ENCODE data around the gene SSTR4. TPM values are rescaled to one million over a fixed set of nuclear protein-coding genes. Genes with fewer than 3 reads are reported as not detected.

Gene SSTR4
- total and polyA plus RNA-seq, 2 donors: not detected

GRCh38 chr20:23078351-23079015 is 43.4 kb downstream of the SSTR4 start:
- Histone ChIP-seq H3K9me3 (ENCODE audit: control insufficient read depth in 2 of 2, insufficient read depth in 1 of 2, low read length in 1 of 2) (peaks cover 0 to 1% of the 10 kb centered on the region in 2 donors), H3K27ac (ENCODE audit: low read depth in 1 of 2, low read length in 1 of 2) (no peak overlapping the region), H3K36me3 (ENCODE audit: control insufficient read depth in 2 of 2, insufficient read depth in 2 of 2, low read length in 1 of 2) (peaks cover 0 to 4% of the 10 kb centered on the region in 2 donors), H3K4me1 (ENCODE audit: control insufficient read depth in 2 of 2, insufficient read depth in 2 of 2, low read length in 2 of 2) (peaks cover 0 to 23% of the 10 kb centered on the region in 2 donors), H3K4me3 (ENCODE audit: low read length in 2 of 2) (no peak overlapping the region), H3K27me3 (ENCODE audit: control insufficient read depth in 2 of 2, insufficient read depth in 1 of 2, low read length in 1 of 2) (no peaks in the 10 kb centered on the region)
- no peak for DNase-seq (ENCODE audit: low read depth in 6 of 9, low spot score in 9 of 9)
- 95% methylated on average over 5 of the region's 5 CpGs for WGBS

- H3K27ac ChIP-seq (ENCODE audit: low read depth in 1 of 2, low read length in 1 of 2): no peak overlapping the region
- peaks cover 0 to 4% of the 10 kb centered on the region in 2 donors for H3K36me3 ChIP-seq (ENCODE audit: control insufficient read depth in 2 of 2, insufficient read depth in 2 of 2, low read length in 1 of 2)
- H3K27me3 ChIP-seq (ENCODE audit: control insufficient read depth in 2 of 2, insufficient read depth in 1 of 2, low read length in 1 of 2): no peaks in the 10 kb centered on the region
- no peak for DNase-seq (ENCODE audit: low read depth in 6 of 9, low spot score in 9 of 9)
- peaks cover 0 to 28% of the 10 kb centered on the region in 2 donors for H3K4me1 ChIP-seq (ENCODE audit: control insufficient read depth in 2 of 2, insufficient read depth in 2 of 2, low read length in 2 of 2)
- H3K4me3 ChIP-seq (ENCODE audit: low read length in 2 of 2): no peak overlapping the region
- H3K9me3 ChIP-seq (ENCODE audit: control insufficient read depth in 2 of 2, insufficient read depth in 1 of 2, low read length in 1 of 2): peaks cover 0 to 1% of the 10 kb centered on the region in 2 donors
- WGBS: 96% methylated on average over 6 of the region's 6 CpGs
Measured at GRCh38 chr20:23079016-23079351, 43.9 kb downstream of the SSTR4 start.

GRCh38 chr20:23079926-23080325 is 44.8 kb downstream of the SSTR4 start:
- H3K27ac ChIP-seq (ENCODE audit: low read depth in 1 of 2, low read length in 1 of 2): no peak overlapping the region

GRCh38 chr20:23080521-23080920 is 45.4 kb downstream of the SSTR4 start:
- no peaks in the 10 kb centered on the region for H3K27me3 ChIP-seq (ENCODE audit: control insufficient read depth in 2 of 2, insufficient read depth in 1 of 2, low read length in 1 of 2)
- 97% methylated on average over 10 of the region's 10 CpGs for WGBS
- H3K27ac ChIP-seq (ENCODE audit: low read depth in 1 of 2, low read length in 1 of 2): no peak overlapping the region
- DNase-seq (ENCODE audit: low read depth in 6 of 9, low spot score in 9 of 9): no peak
- H3K4me3 ChIP-seq (ENCODE audit: low read length in 2 of 2): no peak overlapping the region
- H3K36me3 ChIP-seq (ENCODE audit: control insufficient read depth in 2 of 2, insufficient read depth in 2 of 2, low read length in 1 of 2): peaks cover 0 to 4% of the 10 kb centered on the region in 2 donors
- peaks cover 0 to 42% of the 10 kb centered on the region in 2 donors for H3K4me1 ChIP-seq (ENCODE audit: control insufficient read depth in 2 of 2, insufficient read depth in 2 of 2, low read length in 2 of 2)
- H3K9me3 ChIP-seq (ENCODE audit: control insufficient read depth in 2 of 2, insufficient read depth in 1 of 2, low read length in 1 of 2): peaks cover 0 to 1% of the 10 kb centered on the region in 2 donors

More at GRCh38 chr20:23079926-23080325, 44.8 kb downstream of the SSTR4 start:
- Histone ChIP-seq H3K27me3 (ENCODE audit: control insufficient read depth in 2 of 2, insufficient read depth in 1 of 2, low read length in 1 of 2) (no peaks in the 10 kb centered on the region), H3K4me3 (ENCODE audit: low read length in 2 of 2) (no peak overlapping the region), H3K4me1 (ENCODE audit: control insufficient read depth in 2 of 2, insufficient read depth in 2 of 2, low read length in 2 of 2) (peaks cover 0 to 36% of the 10 kb centered on the region in 2 donors), H3K9me3 (ENCODE audit: control insufficient read depth in 2 of 2, insufficient read depth in 1 of 2, low read length in 1 of 2) (peaks cover 0 to 1% of the 10 kb centered on the region in 2 donors), H3K36me3 (ENCODE audit: control insufficient read depth in 2 of 2, insufficient read depth in 2 of 2, low read length in 1 of 2) (peaks cover 0 to 4% of the 10 kb centered on the region in 2 donors)
- no peak for DNase-seq (ENCODE audit: low read depth in 6 of 9, low spot score in 9 of 9)
- WGBS: 93% methylated on average over 2 of the region's 2 CpGs

GRCh38 chr20:23081263-23081819 is 46.2 kb downstream of the SSTR4 start:
- H3K9me3 ChIP-seq (ENCODE audit: control insufficient read depth in 2 of 2, insufficient read depth in 1 of 2, low read length in 1 of 2): peaks cover 0 to 1% of the 10 kb centered on the region in 2 donors
- H3K36me3 ChIP-seq (ENCODE audit: control insufficient read depth in 2 of 2, insufficient read depth in 2 of 2, low read length in 1 of 2): peaks cover 0 to 4% of the 10 kb centered on the region in 2 donors
- H3K27me3 ChIP-seq (ENCODE audit: control insufficient read depth in 2 of 2, insufficient read depth in 1 of 2, low read length in 1 of 2): no peaks in the 10 kb centered on the region
- peaks cover 0 to 48% of the 10 kb centered on the region in 2 donors for H3K4me1 ChIP-seq (ENCODE audit: control insufficient read depth in 2 of 2, insufficient read depth in 2 of 2, low read length in 2 of 2)
- H3K27ac ChIP-seq (ENCODE audit: low read depth in 1 of 2, low read length in 1 of 2): no peak overlapping the region
- WGBS: 88% methylated on average over 9 of the region's 9 CpGs
- H3K4me3 ChIP-seq (ENCODE audit: low read length in 2 of 2): no peak overlapping the region
- DNase-seq (ENCODE audit: low read depth in 6 of 9, low spot score in 9 of 9): no peak

GRCh38 chr20:23082846-23083552 is 47.9 kb downstream of the SSTR4 start:
- no peaks in the 10 kb centered on the region for H3K27me3 ChIP-seq (ENCODE audit: control insufficient read depth in 2 of 2, insufficient read depth in 1 of 2, low read length in 1 of 2)
- 92% methylated on average over 9 of the region's 9 CpGs for WGBS
- peak overlapping the region; percentile 40 to 45 for H3K27ac ChIP-seq (ENCODE audit: low read depth in 1 of 2, low read length in 1 of 2)
- peaks cover 0 to 1% of the 10 kb centered on the region in 2 donors for H3K9me3 ChIP-seq (ENCODE audit: control insufficient read depth in 2 of 2, insufficient read depth in 1 of 2, low read length in 1 of 2)
- peak overlapping the region in 1 of 2 donors; percentile 47 for H3K4me3 ChIP-seq (ENCODE audit: low read length in 2 of 2)
- DNase-seq (ENCODE audit: low read depth in 6 of 9, low spot score in 9 of 9): peak in 1 of 9 donors; percentile 35
- H3K4me1 ChIP-seq (ENCODE audit: control insufficient read depth in 2 of 2, insufficient read depth in 2 of 2, low read length in 2 of 2): peaks cover 8 to 64% of the 10 kb centered on the region in 2 donors
- H3K36me3 ChIP-seq (ENCODE audit: control insufficient read depth in 2 of 2, insufficient read depth in 2 of 2, low read length in 1 of 2): peaks cover 0 to 4% of the 10 kb centered on the region in 2 donors

GRCh38 chr20:23083553-23084220 is 48.6 kb downstream of the SSTR4 start:
- H3K9me3 ChIP-seq (ENCODE audit: control insufficient read depth in 2 of 2, insufficient read depth in 1 of 2, low read length in 1 of 2): peaks cover 0 to 1% of the 10 kb centered on the region in 2 donors
- WGBS: 92% methylated on average over 15 of the region's 15 CpGs
- peak overlapping the region in 1 of 2 donors; percentile 47 for H3K4me3 ChIP-seq (ENCODE audit: low read length in 2 of 2)
- peaks cover 0 to 4% of the 10 kb centered on the region in 2 donors for H3K36me3 ChIP-seq (ENCODE audit: control insufficient read depth in 2 of 2, insufficient read depth in 2 of 2, low read length in 1 of 2)
- DNase-seq (ENCODE audit: low read depth in 6 of 9, low spot score in 9 of 9): peak in 1 of 9 donors; percentile 18
- no peaks in the 10 kb centered on the region for H3K27me3 ChIP-seq (ENCODE audit: control insufficient read depth in 2 of 2, insufficient read depth in 1 of 2, low read length in 1 of 2)
- peaks cover 8 to 64% of the 10 kb centered on the region in 2 donors for H3K4me1 ChIP-seq (ENCODE audit: control insufficient read depth in 2 of 2, insufficient read depth in 2 of 2, low read length in 2 of 2)
- H3K27ac ChIP-seq (ENCODE audit: low read depth in 1 of 2, low read length in 1 of 2): peak overlapping the region; percentile 40 to 45

GRCh38 chr20:23084282-23084844 is 49.3 kb downstream of the SSTR4 start:
- peaks cover 0 to 1% of the 10 kb centered on the region in 2 donors for H3K9me3 ChIP-seq (ENCODE audit: control insufficient read depth in 2 of 2, insufficient read depth in 1 of 2, low read length in 1 of 2)
- peak overlapping the region; percentile 4 to 40 for H3K27ac ChIP-seq (ENCODE audit: low read depth in 1 of 2, low read length in 1 of 2)
- peaks cover 0 to 4% of the 10 kb centered on the region in 2 donors for H3K36me3 ChIP-seq (ENCODE audit: control insufficient read depth in 2 of 2, insufficient read depth in 2 of 2, low read length in 1 of 2)
- H3K4me1 ChIP-seq (ENCODE audit: control insufficient read depth in 2 of 2, insufficient read depth in 2 of 2, low read length in 2 of 2): peaks cover 8 to 64% of the 10 kb centered on the region in 2 donors
- no peaks in the 10 kb centered on the region for H3K27me3 ChIP-seq (ENCODE audit: control insufficient read depth in 2 of 2, insufficient read depth in 1 of 2, low read length in 1 of 2)
- WGBS: 95% methylated on average over 17 of the region's 17 CpGs
- H3K4me3 ChIP-seq (ENCODE audit: low read length in 2 of 2): peak overlapping the region in 1 of 2 donors; percentile 47
- DNase-seq (ENCODE audit: low read depth in 6 of 9, low spot score in 9 of 9): peak in 1 of 9 donors; percentile 7

All from thymus (tissue), 11 donors.